Mucosa of descending colon (tissue), 3 donors: Measurements from ENCODE around the gene LINGO1. TPM values are rescaled to one million over a fixed set of nuclear protein-coding genes. Genes with fewer than 3 reads are reported as not detected.

Experiments
- ATAC-seq: fragments of 200-7000 bp; cut with Tn5 transposase; one replicate; pipeline ENCODE4 v1.9.1; 2020; ENCODE audit warnings: mild to moderate bottlenecking, moderate library complexity
- DNase-seq, 3 donors: peaks; one replicate each; pipeline ENCODE4 v3.0.0-alpha.2; 2020
- H3K36me3 ChIP-seq: fragments of 200-600 bp; one replicate; pipeline ENCODE4 v1.8.0; 2021; ENCODE audit warnings: low read depth, mild to moderate bottlenecking
- H3K4me1 ChIP-seq: fragments of 200-600 bp; one replicate; pipeline ENCODE4 v1.8.0; 2021; ENCODE audit warnings: low read depth, mild to moderate bottlenecking
- H3K4me3 ChIP-seq: fragments of 200-600 bp; one replicate; pipeline ENCODE4 v1.8.0; 2021; ENCODE audit warnings: mild to moderate bottlenecking
- H3K9me3 ChIP-seq: fragments of 200-600 bp; one replicate; pipeline ENCODE4 v1.8.0; 2021; ENCODE audit warnings: mild to moderate bottlenecking
- CTCF ChIP-seq: fragments of 200-600 bp; IDR thresholded peaks from one replicate; pipeline ENCODE4 v1.8.0; 2022; ENCODE audit warnings: antibody characterized with exemption, mild to moderate bottlenecking
- intact Hi-C, 2 donors: fragments of 100-400 bp; cut with DNase I in 1 of 2; cut with micrococcal nuclease in 1 of 2; formaldehyde crosslinking; loops; one replicate each; pipeline versions ENCODE4 v1.11.0 to v1.11.1; 2022; cut with DNase I, micrococcal nuclease
- total RNA-seq, 3 donors: library from RNA; stranded (reverse); fragmentation: NEBNext Ultra II Directional in 2 of 3; extraction: Animal tissue kit (Norgen Biotek cat#: 25700) in 2 of 3; gene quantifications; one replicate each; pipeline versions ENCODE4 v1.2.1 to v1.2.4, GENCODE V29; 2021 to 2023
- donor health status: DM: no; HTN: no; CAD: no; lungs with moderate emphysema.
- donor health status: DM: no; HTN: no; CAD: no.
- donor health status: DM: no; HTN: yes; CAD: no.

Gene LINGO1
- total RNA-seq, 3 donors from 2014 or later: 1.8 to 2.6 (median 1.9) TPM

GRCh38 chr15:77627067-77627466 lies 5.6 kb downstream of the LINGO1 start:
- DNase-seq (no peak), ATAC-seq (no peak)
- Histone ChIP-seq H3K4me1 (peaks cover 1% of the 10 kb centered on the region), H3K4me3 (no peak overlapping the region), H3K36me3 (no peaks in the 10 kb centered on the region), H3K9me3 (no peaks in the 10 kb centered on the region)
- intact Hi-C loops: no loop called here
- TF ChIP-seq CTCF: no peak

- ATAC-seq (no peak), DNase-seq (no peak)
These were observed 6.7 kb downstream of the LINGO1 start for GRCh38 chr15:77626002-77626401.

GRCh38 chr15:77625376-77625775 lies 7.3 kb downstream of the LINGO1 start:
- ATAC-seq (no peak), DNase-seq (no peak)
- no peaks in the 10 kb centered on the region for H3K36me3 ChIP-seq
- no peaks in the 10 kb centered on the region for H3K9me3 ChIP-seq
- intact Hi-C loops: no loop called here
- H3K4me3 ChIP-seq: no peak overlapping the region
- no peaks in the 10 kb centered on the region for H3K4me1 ChIP-seq
- no peak for TF ChIP-seq CTCF

More at GRCh38 chr15:77626002-77626401, 6.7 kb downstream of the LINGO1 start:
- intact Hi-C loops: no loop called here
- H3K36me3 ChIP-seq: no peaks in the 10 kb centered on the region
- no peaks in the 10 kb centered on the region for H3K9me3 ChIP-seq
- no peaks in the 10 kb centered on the region for H3K4me1 ChIP-seq
- no peak overlapping the region for H3K4me3 ChIP-seq
- TF ChIP-seq CTCF: no peak

- no peak for ATAC-seq
- DNase-seq: no peak
These were observed 7.8 kb downstream of the LINGO1 start for GRCh38 chr15:77624868-77625267.

GRCh38 chr15:77623755-77624524 lies 8.8 kb downstream of the LINGO1 start:
- DNase-seq: no peak
- Histone ChIP-seq H3K36me3 (no peaks in the 10 kb centered on the region), H3K4me3 (no peak overlapping the region), H3K9me3 (no peaks in the 10 kb centered on the region), H3K4me1 (no peaks in the 10 kb centered on the region)
- no peak for TF ChIP-seq CTCF
- intact Hi-C loops: no loop called here
- no peak for ATAC-seq

More at GRCh38 chr15:77624868-77625267, 7.8 kb downstream of the LINGO1 start:
- Histone ChIP-seq H3K4me1 (no peaks in the 10 kb centered on the region), H3K36me3 (no peaks in the 10 kb centered on the region), H3K4me3 (no peak overlapping the region), H3K9me3 (no peaks in the 10 kb centered on the region)
- intact Hi-C loops: no loop called here
- no peak for TF ChIP-seq CTCF
